ENCODE data around the gene RPL39. TPM values are rescaled to one million over a fixed set of nuclear protein-coding genes. Genes with fewer than 3 reads are reported as not detected.
"Not testable (repeated sequence)": the region's sequence is repeated elsewhere in the genome, so short reads cannot be mapped to it uniquely, and the experiment has no call there.

RPL39 gene
- total RNA-seq, 1 donor = 2,998 TPM

DNA sequence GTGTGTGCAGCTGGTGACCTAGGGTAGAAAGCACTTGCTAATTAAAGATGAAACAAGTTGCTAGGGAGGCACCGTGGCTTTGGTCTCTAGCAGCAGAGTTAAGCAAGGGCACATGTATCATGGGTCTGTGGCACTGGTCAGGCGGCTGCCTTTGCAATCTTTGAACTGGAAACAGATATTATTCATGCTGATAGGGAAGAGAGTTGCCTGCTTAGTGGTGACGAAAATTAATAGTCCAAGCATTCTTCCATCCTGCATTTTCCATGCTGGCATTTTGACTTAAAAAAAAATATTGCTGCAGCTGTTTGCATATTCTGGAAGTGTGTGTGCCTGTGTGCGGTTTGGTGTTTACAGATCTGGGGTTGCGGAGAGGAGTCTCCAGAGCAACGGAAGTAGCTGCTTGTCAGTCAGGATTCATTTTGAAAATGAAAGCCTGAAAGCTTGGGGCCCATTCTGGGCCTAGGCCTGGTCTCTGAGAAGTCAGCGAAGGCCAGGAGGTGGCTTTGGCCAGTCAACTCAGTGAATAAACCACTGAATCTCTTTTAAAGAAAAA, 35.4 kb downstream of the RPL39 start:
- no peak for TF ChIP-seq CTCF (IDR thresholded peaks at IDR 0.05; ENCODE audit: insufficient read depth, low read length)
- no peak overlapping the region for H3K4me3 ChIP-seq (ENCODE audit: low read depth, low read length)
- DNase-seq (ENCODE audit: low read depth) = no peak

DNA sequence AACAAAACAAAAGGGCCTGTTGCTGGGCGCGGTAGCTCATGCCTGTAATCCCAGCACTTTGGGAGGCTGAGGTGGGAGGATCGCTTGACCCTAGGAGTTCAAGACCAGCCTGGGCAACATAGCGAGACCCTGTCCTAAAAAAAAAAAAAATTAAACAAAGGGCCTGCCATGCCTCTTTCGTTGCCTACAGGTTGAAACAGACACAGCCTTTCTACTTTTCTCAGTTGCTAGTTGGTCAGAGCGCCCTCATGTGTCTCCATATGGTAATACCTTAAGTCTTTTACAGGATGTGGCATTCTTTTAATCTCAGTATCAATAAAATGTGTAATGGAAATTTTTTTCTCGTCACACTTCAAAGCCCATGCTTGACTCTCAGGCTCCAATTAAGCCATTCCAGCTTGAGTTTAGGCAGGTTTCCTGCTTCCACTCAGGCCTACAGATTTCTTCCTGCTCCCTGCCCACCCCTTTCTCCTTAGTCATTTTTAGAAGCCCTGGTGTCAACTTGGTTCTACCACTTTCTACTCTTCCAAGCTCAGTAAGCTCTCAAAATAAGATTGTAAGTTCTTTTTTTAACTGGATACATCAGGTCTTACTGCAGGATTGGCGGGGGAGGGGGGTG, 37.7 kb downstream of the RPL39 start:
- DNase-seq (ENCODE audit: low read depth) = peak; percentile 47
- TF ChIP-seq CTCF (IDR thresholded peaks at IDR 0.05; ENCODE audit: insufficient read depth, low read length) = peak; percentile 46

GRCh38 chrX:119753001-119753400, 38.4 kb downstream of the RPL39 start:
- no peak for DNase-seq (ENCODE audit: low read depth)
- H3K4me3 ChIP-seq (ENCODE audit: low read depth, low read length) = no peak overlapping the region
- TF ChIP-seq CTCF (IDR thresholded peaks at IDR 0.05; ENCODE audit: insufficient read depth, low read length) = no peak

More for the DNA sequence above, 37.7 kb downstream of the RPL39 start:
- H3K4me3 ChIP-seq (ENCODE audit: low read depth, low read length) = no peak overlapping the region

DNA sequence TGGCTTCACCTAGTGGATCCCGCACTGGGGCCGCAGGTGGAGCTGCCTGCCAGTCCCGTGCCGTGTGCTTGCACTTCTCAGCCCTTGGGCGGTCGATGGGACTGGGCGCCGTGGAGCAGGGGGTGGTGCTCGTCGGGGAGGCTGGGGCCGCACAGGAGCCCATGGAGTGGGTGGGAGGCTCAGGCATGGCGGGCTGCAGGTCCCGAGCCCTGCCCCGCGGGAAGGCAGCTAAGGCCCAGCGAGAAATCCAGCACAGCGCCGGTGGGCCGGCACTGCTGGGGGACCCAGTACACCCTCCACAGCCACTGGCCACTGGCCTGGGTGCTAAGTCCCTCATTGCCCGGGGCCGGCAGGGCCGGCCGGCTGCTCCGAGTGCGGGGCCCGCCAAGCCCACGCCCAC, 40.7 kb downstream of the RPL39 start:
- not testable (repeated sequence) for DNase-seq (ENCODE audit: low read depth); H3K4me3 ChIP-seq (ENCODE audit: low read depth, low read length)

GRCh38 chrX:119750131-119750530, 41.3 kb downstream of the RPL39 start:
- H3K4me3 ChIP-seq (ENCODE audit: low read depth, low read length); DNase-seq (ENCODE audit: low read depth): not testable (repeated sequence)

- DNase-seq (ENCODE audit: low read depth) = no peak
- TF ChIP-seq CTCF (IDR thresholded peaks at IDR 0.05; ENCODE audit: insufficient read depth, low read length) = no peak
- no peak overlapping the region for H3K4me3 ChIP-seq (ENCODE audit: low read depth, low read length)
Measured at GRCh38 chrX:119745283-119745848, 46.1 kb downstream of the RPL39 start.

DNA sequence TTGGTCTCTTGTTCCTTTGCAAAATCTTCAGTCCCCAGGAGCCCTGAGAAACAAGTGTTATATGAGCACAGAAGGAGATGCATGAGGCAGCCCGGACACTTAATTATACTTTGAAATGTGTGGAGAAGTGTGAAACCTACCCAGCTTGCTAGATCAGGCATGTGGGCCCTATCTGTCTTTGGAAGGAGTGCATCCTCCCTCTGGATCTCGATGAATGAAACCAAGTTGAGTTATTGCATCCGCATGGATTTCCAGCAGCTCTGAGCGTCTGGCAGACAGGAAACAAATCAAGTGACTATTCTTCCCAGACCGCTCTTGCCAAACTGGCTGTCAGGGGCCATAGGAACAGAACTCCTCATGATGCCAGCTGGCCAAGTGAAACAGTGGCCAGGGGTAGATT, 52.7 kb downstream of the RPL39 start:
- no peak for DNase-seq (ENCODE audit: low read depth)
- no peak for TF ChIP-seq CTCF (IDR thresholded peaks at IDR 0.05; ENCODE audit: insufficient read depth, low read length)
- no peak overlapping the region for H3K4me3 ChIP-seq (ENCODE audit: low read depth, low read length)

Small RNAs within 50 kb of the gene (small RNA-seq; reads per million reads assigned to genes)
- 0.19 reads per million for gene SNORA69

Other genes with a start within 250 kb of the RPL39 start
- gene STEEP1, start 226.2 kb downstream of the RPL39 start, total RNA-seq (ENCODE audit: low replicate concordance) = 19.3 and 24.0 TPM in 2 replicates
- 25.3 and 50.5 TPM in 2 replicates for gene UBE2A, start 217.1 kb downstream of the RPL39 start, total RNA-seq (ENCODE audit: low replicate concordance)
- gene NKRF, start 185.2 kb downstream of the RPL39 start, total RNA-seq (ENCODE audit: low replicate concordance) = 5.2 and 6.2 TPM in 2 replicates
- gene SEPTIN6, start 98.5 kb downstream of the RPL39 start, total RNA-seq (ENCODE audit: low replicate concordance) = 7.0 and 7.4 TPM in 2 replicates
- not detected in 2 replicates for gene SOWAHD, start 33.0 kb downstream of the RPL39 start, total RNA-seq (ENCODE audit: low replicate concordance)
- gene UPF3B, start 61.3 kb upstream of the RPL39 start, total RNA-seq (ENCODE audit: low replicate concordance) = 2.1 and 7.5 TPM in 2 replicates
- gene RNF113A, start 80.1 kb upstream of the RPL39 start, total RNA-seq (ENCODE audit: low replicate concordance) = 10.0 and 11.7 TPM in 2 replicates
- gene NDUFA1, start 80.2 kb upstream of the RPL39 start, total RNA-seq (ENCODE audit: low replicate concordance) = 63.3 and 111 TPM in 2 replicates
- not detected in 2 replicates for gene AKAP14, start 104.3 kb upstream of the RPL39 start, total RNA-seq (ENCODE audit: low replicate concordance)
- gene NKAP, start 152.1 kb upstream of the RPL39 start, total RNA-seq (ENCODE audit: low replicate concordance) = 5.5 and 6.0 TPM in 2 replicates

Data from fibroblast of the aortic adventitia (primary cell).